GM12878 (cell line): ENCODE results near the gene ADAMTSL2. TPM values are rescaled to one million over a fixed set of nuclear protein-coding genes. Genes with fewer than 3 reads are reported as not detected.

Experiments used
- ATAC-seq: fragments of 200-7000 bp; cut with Tn5 transposase; 3 replicates; pipeline ENCODE4 v1.9.1; 2020; ENCODE audit warnings: mild to moderate bottlenecking, moderate library complexity
- BruUV-seq: library from RNA; stranded (reverse); fragments of 400-500 nt; replicated peaks from 2 replicates; lab custom pipeline; 2021; lab: Mats Ljungman, UMichigan
- CTCF ChIA-PET: fragments of 300-600 bp; sonication (Branson Sonifier 250); formaldehyde crosslinking; extraction: SDS; loops from one replicate; lab custom pipeline; 2021; ENCODE audit warnings: inconsistent platforms; lab: Yijun Ruan, JAX
- POLR2A ChIA-PET: fragments of 350-600 bp; formaldehyde crosslinking; extraction: SDS; loops from one replicate; lab custom pipeline; 2021; ENCODE audit warnings: inconsistent platforms; lab: Charles Lee
- RAD21 ChIA-PET: fragments of 300-600 bp; sonication (Branson Sonifier 250); formaldehyde crosslinking; loops from one replicate; lab custom pipeline; 2023; ENCODE audit warnings: antibody characterized with exemption; ENCODE audit not compliant: unreplicated experiment; lab: Charles Lee
- SMC1A ChIA-PET: fragments of 300-600 bp; sonication (Branson Sonifier 250); formaldehyde crosslinking; loops from one replicate; lab custom pipeline; 2023; ENCODE audit not compliant: unreplicated experiment, uncharacterized antibody; lab: Charles Lee
- DNase-seq: peaks from one replicate; pipeline ENCODE4 v3.0.0-alpha.2; 2011; ENCODE audit warnings: low read depth, low spot score
- FAIRE-seq: peaks from 3 replicates; lab custom pipeline; 2011; peaks lifted over from hg19 to GRCh38; lab: Jason Lieb, UNC
- H2AFZ ChIP-seq: 2 replicates; pipeline ENCODE4 v1.6.0; 2011; ENCODE audit warnings: low read depth, low read length, control low read depth; ENCODE audit not compliant: control insufficient read depth
- H3K27ac ChIP-seq: 2 replicates; pipeline ENCODE4 v1.5.1; 2011; ENCODE audit warnings: control low read depth; ENCODE audit not compliant: control insufficient read depth, insufficient read depth
- H3K27me3 ChIP-seq, 2 experiments: replicated peaks in 1 of 2; 2 replicates each; pipeline versions ENCODE4 v1.6.0 to v1.6.1; 2011; ENCODE audit warnings: low read length in 1 of 2; ENCODE audit not compliant: control insufficient read depth in 2 of 2, insufficient read depth in 2 of 2
- H3K36me3 ChIP-seq, 2 experiments: 2 replicates each; pipeline ENCODE4 v1.5.1; 2011; ENCODE audit warnings: low read length in 1 of 2; ENCODE audit not compliant: control insufficient read depth in 2 of 2, insufficient read depth in 2 of 2
- H3K4me1 ChIP-seq: 2 replicates; pipeline ENCODE4 v1.6.1; 2011; ENCODE audit warnings: mild to moderate bottlenecking, low read length, moderate library complexity, mixed read lengths; ENCODE audit not compliant: control insufficient read depth, insufficient read depth
- H3K4me2 ChIP-seq: 2 replicates; pipeline ENCODE4 v1.6.0; 2011; ENCODE audit warnings: control low read depth; ENCODE audit not compliant: control insufficient read depth, insufficient read depth
- H3K4me3 ChIP-seq: fragments of 200-600 bp; sonication (generic); 2 replicates; pipeline ENCODE4 v1.5.1; 2016
- H3K79me2 ChIP-seq: 2 replicates; pipeline ENCODE4 v1.6.0; 2011; ENCODE audit warnings: low read length; ENCODE audit not compliant: control insufficient read depth, insufficient read depth
- H3K9ac ChIP-seq: 2 replicates; pipeline ENCODE4 v1.8.0; 2011; ENCODE audit warnings: low read length, control low read depth, mixed read lengths; ENCODE audit not compliant: control insufficient read depth, insufficient read depth
- H3K9me3 ChIP-seq: replicated peaks from 3 replicates; pipeline ENCODE4 v1.5.1; 2011; ENCODE audit warnings: mild to moderate bottlenecking, low read length; ENCODE audit not compliant: control insufficient read depth, insufficient read depth
- H4K20me1 ChIP-seq: 2 replicates; pipeline ENCODE4 v1.6.0; 2011; ENCODE audit not compliant: control insufficient read depth, insufficient read depth
- EED ChIP-seq: sonication (generic); IDR thresholded peaks from 2 replicates; pipeline ENCODE4 v1.6.1; 2016; ENCODE audit warnings: antibody characterized with exemption, low read depth
- EZH2 ChIP-seq: IDR thresholded peaks from 2 replicates; pipeline ENCODE4 v1.6.1; 2012; ENCODE audit warnings: low read depth, mild to moderate bottlenecking, control low read depth, inconsistent platforms, low read length, borderline replicate concordance; ENCODE audit not compliant: control insufficient read depth
- HCFC1 ChIP-seq: fragments of 150-350 bp; IDR thresholded peaks from 2 replicates; pipeline ENCODE4 v1.6.1; 2014; ENCODE audit warnings: low read length
- NR2C1 ChIP-seq: fragments of 450-650 bp; IDR thresholded peaks from 2 replicates; pipeline ENCODE4 v1.6.1; 2017; ENCODE audit warnings: antibody characterized with exemption, mild to moderate bottlenecking, moderate library complexity
- NRF1 ChIP-seq: conservative IDR thresholded peaks from 2 replicates; pipeline ENCODE4 v1.6.1; 2011; ENCODE audit warnings: mild to moderate bottlenecking, low read depth, low read length, improper control_type of control experiment
- PAX5 ChIP-seq: IDR thresholded peaks from 2 replicates; pipeline ENCODE4 v1.6.1; 2011; ENCODE audit warnings: low read depth, low read length, borderline replicate concordance
- SIX5 ChIP-seq: IDR thresholded peaks from 2 replicates; pipeline ENCODE4 v1.6.1; 2011; ENCODE audit warnings: mild to moderate bottlenecking, low read depth, low read length, moderate library complexity; ENCODE audit not compliant: severe bottlenecking
- SREBF1 ChIP-seq: IDR thresholded peaks from 2 replicates; pipeline ENCODE4 v1.6.1; 2012; ENCODE audit warnings: mild to moderate bottlenecking, low read length
- SREBF2 ChIP-seq: IDR thresholded peaks from 2 replicates; pipeline ENCODE4 v1.6.1; 2012; ENCODE audit warnings: mild to moderate bottlenecking, low read length
- WRNIP1 ChIP-seq: IDR thresholded peaks from 2 replicates; pipeline ENCODE4 v1.6.1; 2011; ENCODE audit warnings: low read depth, low read length, improper control_type of control experiment, borderline replicate concordance
- YY1 ChIP-seq: IDR thresholded peaks from 2 replicates; pipeline ENCODE4 v1.6.1; 2011; ENCODE audit warnings: low read depth, mild to moderate bottlenecking, low read length
- ZBTB4 ChIP-seq: fragments of 450-650 bp; formaldehyde crosslinking; IDR thresholded peaks from 2 replicates; pipeline ENCODE4 v1.4.0; 2022; ENCODE audit warnings: mild to moderate bottlenecking, moderate library complexity
- ZNF207 ChIP-seq: fragments of 450-650 bp; IDR thresholded peaks from 2 replicates; pipeline ENCODE4 v1.6.1; 2014; ENCODE audit warnings: antibody characterized with exemption, mild to moderate bottlenecking, borderline replicate concordance
- WGBS: methylation state at CpG from one replicate; pipeline ENCODE4 v1.1.6; 2016; ENCODE audit warnings: low lambda C conversion rate; ENCODE audit not compliant: insufficient replicate concordance, insufficient coverage; ENCODE audit errors: missing lambda C conversion rate; 5-methylcytosine and 5-hydroxymethylcytosine counted together
- in situ Hi-C: fragments of 300-500 bp; cut with MboI; formaldehyde crosslinking; loops from 9 replicates; pipeline ENCODE4 v1.14.3; 2018; ENCODE audit warnings: mixed read lengths
- intact Hi-C: fragments of 100-400 bp; cut with micrococcal nuclease; formaldehyde crosslinking; loops from one replicate; pipeline ENCODE4 v1.14.2; 2022; ENCODE audit not compliant: unreplicated experiment
- polyA plus RNA-seq, 11 experiments: library from polyadenylated mRNA; depleted of rRNA in 4 of 11; unstranded in 6 of 11; stranded (reverse) in 5 of 11; fragments of >200 nt; fragmentation: Nextera tagmentation in 4 of 11; fragmentation: Illumina TruSeq in 1 of 11; extraction: Ambion mirVana in 4 of 11; extraction: Trizol in 1 of 11; gene quantifications; 1 replicate in 1 of 11; 2 replicates in 10 of 11; pipeline versions ENCODE4 v1.2.1 to v1.2.3, GENCODE V29; 2011 to 2016; ENCODE audit warnings: inconsistent platforms in 2 of 11, missing spikeins in 2 of 11, low read depth in 1 of 11
- total RNA-seq, 4 experiments: library from RNA; depleted of rRNA in 3 of 4; stranded (reverse); fragments of >200 nt in 3 of 4; fragmentation: Illumina TruSeq in 1 of 4; extraction: Trizol in 1 of 4; gene quantifications; 2 replicates each; pipeline versions ENCODE4 v1.2.1 to v1.2.3, GENCODE V29; 2013 to 2021
- TF ChIP-seq, protein P1 (sequence below): fragments of 450-650 bp; formaldehyde crosslinking; IDR thresholded peaks from 2 replicates; pipeline ENCODE4 v1.4.0; 2020; ENCODE audit warnings: mild to moderate bottlenecking, moderate library complexity
- TF ChIP-seq, protein P2 (sequence below): fragments of 150-350 bp; IDR thresholded peaks from 2 replicates; pipeline ENCODE4 v1.6.1; 2014; ENCODE audit warnings: mild to moderate bottlenecking, low read depth, low read length

Gene ADAMTSL2
- total and polyA plus RNA-seq, 10 of the 15 experiments (the other 5 are each of a cell fraction or from before 2014, with no cell fraction given), result 0.07 TPM; not detected in 9

GRCh38 chr9:133516256-133516960 lies 18.1 kb upstream of the ADAMTSL2 start:
- Histone ChIP-seq H3K27me3 (peaks cover 0 to 2% of the 10 kb centered on the region in 2 experiments; a peak in 2 of 4 replicates), H3K4me2 (no peak overlapping the region), H4K20me1 (no peaks in the 10 kb centered on the region), H3K4me3 (no peak overlapping the region), H3K79me2 (no peaks in the 10 kb centered on the region), H2AFZ (no peak overlapping the region), H3K36me3 (no peaks in the 10 kb centered on the region), H3K27ac (no peak overlapping the region), H3K9ac (no peak overlapping the region), H3K4me1 (no peaks in the 10 kb centered on the region), H3K9me3 (no peaks in the 10 kb centered on the region)
- in situ Hi-C loops (no loop called here), intact Hi-C loops (no loop called here)
- ChIA-PET CTCF (no interaction called here), POLR2A (no interaction called here), RAD21 (no interaction called here), SMC1A (no interaction called here)
- FAIRE-seq, result no peak
- WGBS, result 5% methylated on average over 11 of the region's 11 CpGs
- no TSS peak for BruUV-seq
- DNase-seq, result no peak
- no peak for ATAC-seq
- TF ChIP-seq SREBF2 (no peak), ZBTB4 (no peak), SIX5 (no peak), NRF1 (no peak), WRNIP1 (no peak), EZH2 (no peak), HCFC1 (no peak), PAX5 (no peak), YY1 (no peak), ZNF207 (no peak), NR2C1 (no peak), SREBF1 (no peak), EED (no peak)
- TF ChIP-seq, protein P1, sequence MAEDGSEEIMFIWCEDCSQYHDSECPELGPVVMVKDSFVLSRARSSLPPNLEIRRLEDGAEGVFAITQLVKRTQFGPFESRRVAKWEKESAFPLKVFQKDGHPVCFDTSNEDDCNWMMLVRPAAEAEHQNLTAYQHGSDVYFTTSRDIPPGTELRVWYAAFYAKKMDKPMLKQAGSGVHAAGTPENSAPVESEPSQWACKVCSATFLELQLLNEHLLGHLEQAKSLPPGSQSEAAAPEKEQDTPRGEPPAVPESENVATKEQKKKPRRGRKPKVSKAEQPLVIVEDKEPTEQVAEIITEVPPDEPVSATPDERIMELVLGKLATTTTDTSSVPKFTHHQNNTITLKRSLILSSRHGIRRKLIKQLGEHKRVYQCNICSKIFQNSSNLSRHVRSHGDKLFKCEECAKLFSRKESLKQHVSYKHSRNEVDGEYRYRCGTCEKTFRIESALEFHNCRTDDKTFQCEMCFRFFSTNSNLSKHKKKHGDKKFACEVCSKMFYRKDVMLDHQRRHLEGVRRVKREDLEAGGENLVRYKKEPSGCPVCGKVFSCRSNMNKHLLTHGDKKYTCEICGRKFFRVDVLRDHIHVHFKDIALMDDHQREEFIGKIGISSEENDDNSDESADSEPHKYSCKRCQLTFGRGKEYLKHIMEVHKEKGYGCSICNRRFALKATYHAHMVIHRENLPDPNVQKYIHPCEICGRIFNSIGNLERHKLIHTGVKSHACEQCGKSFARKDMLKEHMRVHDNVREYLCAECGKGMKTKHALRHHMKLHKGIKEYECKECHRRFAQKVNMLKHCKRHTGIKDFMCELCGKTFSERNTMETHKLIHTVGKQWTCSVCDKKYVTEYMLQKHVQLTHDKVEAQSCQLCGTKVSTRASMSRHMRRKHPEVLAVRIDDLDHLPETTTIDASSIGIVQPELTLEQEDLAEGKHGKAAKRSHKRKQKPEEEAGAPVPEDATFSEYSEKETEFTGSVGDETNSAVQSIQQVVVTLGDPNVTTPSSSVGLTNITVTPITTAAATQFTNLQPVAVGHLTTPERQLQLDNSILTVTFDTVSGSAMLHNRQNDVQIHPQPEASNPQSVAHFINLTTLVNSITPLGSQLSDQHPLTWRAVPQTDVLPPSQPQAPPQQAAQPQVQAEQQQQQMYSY (CRISPR knock-in tag), result no peak
- TF ChIP-seq, protein P2, sequence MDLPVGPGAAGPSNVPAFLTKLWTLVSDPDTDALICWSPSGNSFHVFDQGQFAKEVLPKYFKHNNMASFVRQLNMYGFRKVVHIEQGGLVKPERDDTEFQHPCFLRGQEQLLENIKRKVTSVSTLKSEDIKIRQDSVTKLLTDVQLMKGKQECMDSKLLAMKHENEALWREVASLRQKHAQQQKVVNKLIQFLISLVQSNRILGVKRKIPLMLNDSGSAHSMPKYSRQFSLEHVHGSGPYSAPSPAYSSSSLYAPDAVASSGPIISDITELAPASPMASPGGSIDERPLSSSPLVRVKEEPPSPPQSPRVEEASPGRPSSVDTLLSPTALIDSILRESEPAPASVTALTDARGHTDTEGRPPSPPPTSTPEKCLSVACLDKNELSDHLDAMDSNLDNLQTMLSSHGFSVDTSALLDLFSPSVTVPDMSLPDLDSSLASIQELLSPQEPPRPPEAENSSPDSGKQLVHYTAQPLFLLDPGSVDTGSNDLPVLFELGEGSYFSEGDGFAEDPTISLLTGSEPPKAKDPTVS, result no peak
